HG03378 (cell line): Measurements from ENCODE around the gene SPTLC1.

Experiments
- ATAC-seq: cut with Tn5 transposase; IDR thresholded peaks from one replicate; pipeline ENCODE4 v1.9.1; 2021; ENCODE audit warnings: mild to moderate bottlenecking, moderate library complexity; ENCODE audit not compliant: unreplicated experiment

Gene SPTLC1

GRCh38 chr9:92097997-92098482 lies 17.2 kb downstream of the SPTLC1 start:
- no peak for ATAC-seq

- no peak for ATAC-seq
Observed at GRCh38 chr9:92095236-92095635, 20.0 kb downstream of the SPTLC1 start.

GRCh38 chr9:92094655-92095054 lies 20.6 kb downstream of the SPTLC1 start:
- ATAC-seq = no peak

- ATAC-seq = no peak
Observed at GRCh38 chr9:92077888-92078287, 37.3 kb downstream of the SPTLC1 start.

GRCh38 chr9:92071634-92072033 lies 43.6 kb downstream of the SPTLC1 start:
- no peak for ATAC-seq

- no peak for ATAC-seq
Observed at GRCh38 chr9:92066168-92066567, 49.0 kb downstream of the SPTLC1 start.

GRCh38 chr9:92064711-92065110 lies 50.5 kb downstream of the SPTLC1 start:
- ATAC-seq = no peak

GRCh38 chr9:92061184-92061583 lies 54.0 kb downstream of the SPTLC1 start:
- no peak for ATAC-seq

- no peak for ATAC-seq
Observed at GRCh38 chr9:92059661-92060060, 55.6 kb downstream of the SPTLC1 start.

GRCh38 chr9:92058723-92059444 lies 56.3 kb downstream of the SPTLC1 start:
- ATAC-seq = no peak

- ATAC-seq = no peak
Observed at GRCh38 chr9:92058026-92058425, 57.2 kb downstream of the SPTLC1 start.

GRCh38 chr9:92057226-92057625 lies 58.0 kb downstream of the SPTLC1 start:
- no peak for ATAC-seq

GRCh38 chr9:92055624-92056023 lies 59.6 kb downstream of the SPTLC1 start:
- ATAC-seq = no peak

- ATAC-seq = no peak
Observed at GRCh38 chr9:92048924-92049625, 66.1 kb downstream of the SPTLC1 start.

- no peak for ATAC-seq
Observed at GRCh38 chr9:92047500-92047899, 67.7 kb downstream of the SPTLC1 start.

GRCh38 chr9:92046676-92047075 lies 68.5 kb downstream of the SPTLC1 start:
- no peak for ATAC-seq

GRCh38 chr9:92044936-92045335 lies 70.3 kb downstream of the SPTLC1 start:
- no peak for ATAC-seq

- ATAC-seq = no peak
Observed at GRCh38 chr9:92043002-92043401, 72.2 kb downstream of the SPTLC1 start.

GRCh38 chr9:92042260-92042659 lies 73.0 kb downstream of the SPTLC1 start:
- ATAC-seq = no peak

GRCh38 chr9:92036756-92037155 lies 78.5 kb downstream of the SPTLC1 start:
- ATAC-seq = no peak

- ATAC-seq = no peak
Observed at GRCh38 chr9:92036411-92036746, 78.8 kb downstream of the SPTLC1 start.

- ATAC-seq = no peak
Observed at GRCh38 chr9:92035687-92036410, 79.4 kb downstream of the SPTLC1 start.
